Smooth muscle cell of the brain vasculature (primary cell): ENCODE measurements around the gene BCL2A1.
"Not testable (repeated sequence)": the region's sequence is repeated elsewhere in the genome, so short reads cannot be mapped to it uniquely, and the experiment has no call there.

Experiments
- DNase-seq: peaks from one replicate; pipeline ENCODE4 v3.0.0-alpha.2; 2012; ENCODE audit warnings: low read depth, low spot score

Gene BCL2A1

DNA sequence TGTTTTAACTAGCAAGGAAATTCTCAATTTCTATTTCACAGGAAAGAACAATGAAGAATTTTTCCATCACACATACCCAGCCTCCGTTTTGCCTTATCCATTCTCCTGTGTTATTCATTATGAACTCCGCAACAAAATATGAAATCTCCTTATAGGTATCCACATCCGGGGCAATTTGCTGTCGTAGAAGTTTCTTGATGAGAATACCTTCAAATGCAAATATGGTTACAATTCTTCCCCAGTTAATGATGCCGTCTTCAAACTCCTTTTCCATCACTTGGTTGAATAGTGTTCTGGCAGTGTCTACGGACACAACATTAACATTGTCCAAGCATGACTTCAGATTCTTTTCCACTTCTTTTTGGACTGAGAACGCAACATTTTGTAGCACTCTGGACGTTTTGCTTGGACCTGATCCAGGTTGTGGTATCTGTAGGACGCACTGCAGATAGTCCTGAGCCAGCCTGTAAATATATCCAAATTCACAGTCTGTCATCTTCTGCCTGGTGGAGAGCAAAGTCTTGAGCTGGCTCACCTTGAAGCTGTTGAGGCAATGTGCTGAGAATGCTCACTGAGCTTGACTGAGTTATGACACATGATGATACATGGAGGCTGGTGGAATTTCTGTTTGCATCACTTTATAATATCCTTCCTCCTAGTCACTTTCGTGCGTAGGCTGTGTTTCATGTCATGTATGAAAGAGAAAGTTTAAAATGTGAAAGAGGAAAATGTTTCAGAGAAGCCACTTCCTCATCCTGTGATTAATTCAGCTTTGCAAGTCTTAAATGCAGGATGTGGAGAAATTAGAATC lies at the start of gene BCL2A1:
TSS of gene BCL2A1 (minus strand) at position 573 of the 811 bp plus-strand sequence. CDS start at position 496, 77 bp downstream.
- DNase-seq, result no peak

DNA sequence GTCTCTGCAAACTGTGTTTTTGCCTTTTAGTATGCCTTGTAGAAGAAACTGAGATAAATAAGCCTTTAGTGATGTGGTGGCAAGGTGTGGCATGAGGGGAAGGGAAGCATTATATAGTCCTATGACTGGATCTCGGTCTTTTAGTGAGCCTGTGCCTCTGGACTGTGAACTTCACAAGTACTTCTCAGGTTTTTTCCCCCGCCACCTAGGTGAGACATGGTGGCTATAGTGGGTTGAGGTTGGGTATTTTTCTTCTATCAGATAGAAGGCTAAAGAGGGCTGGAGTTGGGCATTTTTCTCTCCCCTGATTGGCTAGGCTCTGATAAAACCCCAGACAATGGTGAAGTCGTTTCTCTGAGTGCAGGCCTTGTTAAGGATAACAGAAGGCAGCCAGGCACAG lies 49.7 kb upstream of the BCL2A1 start:
- DNase-seq, result no peak

GRCh38 chr15:80020149-80020548 lies 49.2 kb upstream of the BCL2A1 start:
- not testable (repeated sequence) for DNase-seq

DNA sequence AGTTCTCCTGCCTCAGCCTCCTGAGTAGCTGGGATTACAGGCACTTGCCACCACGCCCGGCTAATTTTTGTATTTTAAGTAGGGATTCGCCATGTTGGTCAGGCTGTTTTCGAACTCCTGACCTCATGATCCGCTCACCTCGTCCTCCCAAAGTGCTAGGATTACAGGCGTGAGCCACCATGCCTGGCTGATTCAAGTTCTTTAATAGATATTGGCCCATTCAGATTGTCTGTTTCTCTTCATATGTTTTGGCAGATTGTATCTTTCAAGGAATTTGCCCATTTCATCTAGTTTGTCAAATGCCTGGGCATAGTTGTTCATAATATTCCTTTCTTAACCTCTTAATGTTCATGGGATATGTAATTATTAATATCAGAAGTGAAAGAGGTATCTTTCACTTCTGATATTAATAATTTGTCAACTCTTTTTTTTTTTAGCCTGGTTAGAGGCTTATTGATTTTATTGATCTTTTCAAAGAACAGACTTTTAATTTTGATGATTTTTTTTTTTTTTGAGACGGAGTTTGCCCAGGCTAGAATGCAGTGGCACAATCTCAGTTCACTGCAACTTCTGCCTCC lies 48.3 kb upstream of the BCL2A1 start:
- DNase-seq, result no peak

DNA sequence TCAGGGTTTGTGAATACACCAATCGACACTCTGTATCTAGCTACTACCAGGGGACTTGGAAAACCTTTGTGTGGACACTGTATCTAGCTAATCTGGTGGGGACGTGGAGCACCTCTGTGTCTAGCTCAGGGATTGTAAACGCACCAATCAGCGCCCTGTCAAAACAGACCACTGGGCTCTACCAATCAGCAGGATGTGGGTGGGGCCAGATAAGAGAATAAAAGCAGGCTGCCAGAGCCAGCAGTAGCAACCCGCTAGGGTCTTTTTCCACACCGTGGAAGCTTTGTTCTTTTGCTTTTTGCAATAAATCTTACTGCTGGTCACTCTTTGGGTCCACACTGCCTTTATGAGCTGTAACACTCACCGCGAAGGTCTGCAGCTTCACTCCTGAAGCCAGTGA lies 46.1 kb upstream of the BCL2A1 start:
- not testable (repeated sequence) for DNase-seq

GRCh38 chr15:80016506-80016905 lies 45.5 kb upstream of the BCL2A1 start:
- not testable (repeated sequence) for DNase-seq

- DNase-seq, result no peak
Measured at GRCh38 chr15:80015156-80015555, 44.2 kb upstream of the BCL2A1 start.

- not testable (repeated sequence) for DNase-seq
Measured at GRCh38 chr15:80014186-80014585, 43.2 kb upstream of the BCL2A1 start.

DNA sequence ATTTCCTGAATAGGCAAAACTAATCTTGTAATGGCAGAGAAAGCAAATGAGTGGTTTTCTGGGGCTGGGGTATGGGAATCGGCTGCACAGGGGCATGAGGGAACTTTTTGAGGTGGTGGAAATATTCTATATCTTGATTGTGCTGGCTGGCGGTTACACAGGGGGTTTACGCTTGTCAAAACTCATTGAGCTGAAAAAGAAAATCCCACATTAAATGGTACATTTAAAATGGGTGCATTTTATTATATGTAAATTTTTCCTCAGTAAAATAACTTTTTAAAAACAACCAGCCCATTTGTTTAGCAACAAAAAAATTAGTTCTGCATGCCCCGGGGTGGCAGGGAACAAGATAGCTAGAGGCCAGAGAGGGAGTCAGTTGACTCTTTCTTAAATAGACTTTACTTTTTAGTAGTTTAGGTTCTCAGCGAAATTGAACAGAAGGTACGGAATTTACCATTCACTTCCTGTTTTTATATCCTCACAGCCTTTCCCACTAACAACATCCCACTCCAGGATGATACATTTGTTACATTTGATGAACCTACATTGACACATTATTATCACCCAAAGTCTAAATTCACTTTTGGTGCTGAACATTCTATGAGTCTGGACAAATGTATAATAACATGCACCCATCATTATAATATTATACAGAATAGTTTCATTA lies 41.2 kb upstream of the BCL2A1 start:
- DNase-seq, result no peak

- no peak for DNase-seq
Measured at GRCh38 chr15:80011596-80011995, 40.6 kb upstream of the BCL2A1 start.

- DNase-seq, result not testable (repeated sequence)
Measured at GRCh38 chr15:80011041-80011523, 40.1 kb upstream of the BCL2A1 start.

DNA sequence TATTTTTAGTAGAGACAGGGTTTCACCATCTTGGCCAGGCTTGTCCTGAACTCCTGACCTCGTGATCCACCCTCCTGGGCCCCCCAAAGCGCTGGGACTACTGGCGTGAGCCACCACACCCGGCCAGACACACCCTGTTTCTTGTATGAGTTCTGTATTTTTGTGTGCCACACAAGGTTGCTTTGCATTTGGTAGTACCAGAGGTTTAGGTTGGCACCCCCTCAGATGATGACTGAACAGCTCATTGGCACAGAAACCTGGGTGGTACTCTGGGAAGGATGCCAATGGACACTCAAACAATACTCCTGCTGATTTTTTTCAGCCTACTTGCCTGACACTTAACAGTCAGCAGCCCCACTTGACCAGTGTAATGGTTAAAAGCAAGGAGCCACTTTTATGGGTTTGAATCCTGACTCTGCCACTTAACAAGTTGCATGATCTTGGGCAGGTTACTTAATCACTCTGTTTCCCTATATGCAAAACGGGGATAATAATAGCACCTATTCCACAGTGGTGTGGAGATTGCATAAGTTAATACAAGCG lies 39.2 kb upstream of the BCL2A1 start:
- DNase-seq, result no peak

DNA sequence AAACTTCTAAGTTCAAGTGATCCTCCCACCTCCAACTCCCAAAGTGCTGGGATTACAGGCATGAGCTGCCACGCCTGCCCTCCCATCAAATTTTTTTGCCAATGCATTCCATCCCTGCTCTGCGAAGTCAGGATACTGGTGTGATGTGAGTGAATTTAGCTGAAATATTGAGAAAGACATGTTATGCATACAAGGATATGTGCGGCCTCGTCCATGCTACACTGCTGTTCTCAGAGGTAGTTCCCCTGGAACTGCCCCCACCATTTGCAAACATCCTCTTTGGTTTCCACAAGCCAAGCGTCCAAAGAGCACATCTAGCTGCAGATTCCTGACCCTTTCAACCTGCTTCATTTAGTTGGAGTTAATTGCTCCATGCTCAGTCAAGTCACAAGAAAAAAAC lies 36.5 kb upstream of the BCL2A1 start:
- no peak for DNase-seq

DNA sequence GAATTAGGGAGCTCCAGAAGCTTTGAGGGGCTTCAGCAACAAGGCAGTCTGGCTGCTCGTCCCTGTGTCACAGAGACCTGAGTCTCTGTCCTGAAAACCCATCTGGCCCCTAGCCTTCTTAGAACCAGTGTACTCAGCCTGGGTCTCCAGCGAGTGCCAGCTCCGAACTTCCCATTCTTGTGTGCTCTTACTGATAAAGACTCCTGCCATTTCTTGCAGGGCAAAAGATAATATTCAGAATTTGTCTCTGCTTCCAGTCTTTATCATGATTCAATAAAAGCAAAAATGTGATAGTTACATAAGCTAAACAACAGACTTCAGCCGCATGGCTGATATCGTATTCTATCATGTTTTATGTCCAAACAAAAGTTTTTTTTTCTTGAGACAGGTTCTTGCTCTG lies 36.0 kb upstream of the BCL2A1 start:
- no peak for DNase-seq

DNA sequence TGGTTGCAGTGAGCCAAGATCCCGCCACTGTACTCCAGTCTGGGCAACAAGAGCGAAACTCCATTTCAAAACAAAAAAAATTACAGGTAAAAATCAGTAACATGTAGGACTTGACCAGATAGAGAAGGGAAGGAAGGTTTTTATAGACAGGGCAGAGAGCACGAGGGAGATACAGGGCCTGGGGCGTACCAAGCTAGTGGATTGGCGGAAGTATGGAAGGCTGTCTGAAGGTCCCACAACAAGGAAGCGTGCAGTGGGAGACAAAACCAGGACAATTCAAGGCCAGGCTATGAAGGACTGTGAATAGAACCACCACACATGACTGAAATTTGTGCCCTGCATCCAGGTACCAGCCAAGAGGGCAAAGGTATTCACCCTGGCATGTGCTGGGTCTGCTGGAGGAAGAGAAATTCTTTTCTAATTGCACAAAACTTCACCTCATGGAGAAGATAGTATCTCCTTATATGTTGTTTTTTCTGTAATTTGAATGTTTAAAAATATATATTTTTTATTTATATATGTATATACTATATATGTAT lies 33.0 kb upstream of the BCL2A1 start:
- no peak for DNase-seq

DNA sequence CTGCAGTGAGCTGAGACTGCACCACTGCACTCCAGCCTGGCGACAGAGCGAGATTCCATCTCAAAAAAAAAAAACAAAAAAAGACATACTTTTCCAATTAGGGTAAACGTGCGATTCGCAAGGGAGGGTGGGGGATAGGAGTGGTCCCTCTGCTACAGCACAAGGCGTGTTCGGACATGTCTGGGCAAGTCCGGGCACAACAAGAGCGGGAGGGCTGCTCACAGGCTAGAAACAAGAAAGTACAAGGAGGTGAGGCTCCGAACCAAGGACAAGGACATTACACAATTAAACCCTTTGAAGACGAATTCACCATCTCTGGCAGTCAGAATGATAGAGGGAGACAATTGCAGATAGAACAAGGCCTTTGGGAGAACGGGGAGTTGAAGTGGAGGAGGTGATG lies 32.2 kb upstream of the BCL2A1 start:
- no peak for DNase-seq

DNA sequence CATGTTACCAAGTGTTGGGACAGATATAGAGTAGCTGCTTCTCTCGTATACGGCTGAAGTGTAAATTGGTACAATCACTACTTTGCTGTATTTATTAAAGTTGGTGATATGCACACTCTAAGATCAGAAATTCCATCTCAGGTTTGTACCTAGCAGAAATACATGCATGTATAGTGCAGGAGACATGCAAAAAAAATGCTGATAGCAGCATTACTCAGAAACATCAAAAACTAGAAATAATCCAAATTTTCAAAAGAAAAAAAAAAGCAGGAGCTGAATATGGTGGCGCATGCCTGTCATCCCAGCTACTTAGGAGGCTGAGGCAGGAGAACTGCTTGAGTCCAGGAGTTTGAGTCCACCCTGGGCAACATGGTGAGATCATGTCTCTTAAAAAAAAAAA lies 31.3 kb upstream of the BCL2A1 start:
- DNase-seq, result no peak

- no peak for DNase-seq
Measured at GRCh38 chr15:79994615-79995014, 23.6 kb upstream of the BCL2A1 start.

GRCh38 chr15:79991826-79992225 lies 20.8 kb upstream of the BCL2A1 start:
- no peak for DNase-seq

DNA sequence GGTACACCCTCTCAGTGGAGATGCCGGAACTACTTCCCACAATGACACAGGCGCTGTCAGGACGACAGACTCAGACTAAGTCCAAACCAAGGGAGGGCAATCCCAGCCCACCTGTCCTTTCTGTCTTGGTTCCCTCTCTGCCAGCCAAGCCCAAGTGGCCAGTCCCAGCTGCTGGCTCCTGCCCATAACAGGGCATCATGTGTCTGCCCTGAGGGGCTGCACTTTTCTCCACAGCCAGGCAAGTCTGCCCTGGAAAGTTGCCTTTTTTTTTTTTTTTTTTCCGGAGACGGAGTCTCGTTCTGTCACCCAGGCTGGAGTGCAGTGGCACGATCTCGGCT lies 20.0 kb upstream of the BCL2A1 start:
- no peak for DNase-seq

DNA sequence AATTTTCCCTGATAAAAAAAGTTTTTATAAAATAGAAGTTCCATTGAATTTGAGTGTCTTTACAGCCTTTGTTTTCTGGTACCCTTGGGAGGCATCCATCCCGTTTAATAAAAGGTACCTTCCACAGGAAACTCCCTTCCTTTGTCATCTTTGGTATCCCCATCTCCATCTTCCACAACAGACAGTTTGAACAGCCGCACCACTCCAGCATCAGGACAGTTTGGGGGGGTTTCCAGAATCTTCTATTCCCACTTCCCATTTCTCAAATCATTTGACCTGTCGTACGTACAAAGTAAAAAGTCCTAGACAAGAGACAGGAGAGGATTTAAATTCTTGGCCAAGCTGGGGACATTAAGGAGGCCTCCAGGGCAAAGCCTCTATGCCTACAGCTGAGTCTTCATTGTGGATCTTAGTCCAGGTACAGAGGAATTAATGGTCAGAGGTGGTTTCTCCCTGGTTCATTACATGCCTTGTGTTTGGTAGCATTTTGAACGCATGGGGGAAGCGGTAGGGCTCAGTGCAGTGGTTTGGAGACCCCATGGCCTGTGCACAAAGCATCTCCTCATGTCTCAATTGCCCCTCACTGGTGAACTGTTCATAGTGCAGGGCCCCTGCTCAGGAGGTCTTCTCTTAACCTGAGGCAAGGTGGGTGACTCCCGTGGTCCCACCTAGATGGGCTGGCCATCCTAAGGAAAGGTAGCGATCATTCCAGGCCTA lies 19.4 kb upstream of the BCL2A1 start:
- DNase-seq, result no peak

DNA sequence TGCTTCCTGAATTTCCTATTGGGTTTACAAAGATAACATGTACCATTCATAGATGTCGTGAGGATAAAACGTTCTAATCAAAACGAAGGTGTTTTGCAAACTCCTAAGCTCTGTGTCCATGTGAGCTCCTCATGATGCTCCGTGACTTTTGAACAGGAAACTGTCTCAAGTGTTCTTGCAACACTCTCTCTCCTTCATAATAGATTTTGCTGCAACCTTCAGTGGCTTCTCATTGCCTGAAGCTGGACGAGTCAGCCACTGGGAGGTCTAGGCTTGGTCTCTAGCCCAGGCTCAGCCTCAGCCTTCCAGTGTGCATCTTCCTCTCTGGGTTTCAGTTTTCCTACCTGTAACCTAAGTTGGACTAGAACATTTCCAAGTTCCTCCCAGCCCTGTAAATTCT lies 18.7 kb upstream of the BCL2A1 start:
- DNase-seq, result no peak
